ACC112 (cell line): ENCODE data around the gene YIPF3.
"Not testable (repeated sequence)": the region's sequence is repeated elsewhere in the genome, so short reads cannot be mapped to it uniquely, and the experiment has no call there.

Source experiments
- H2AFZ ChIP-seq: fragments of 200-600 bp; sonication (generic); one replicate; pipeline ENCODE4 v1.6.0; 2017; ENCODE audit warnings: antibody characterized with exemption, low read length; ENCODE audit not compliant: unreplicated experiment
- H3K27ac ChIP-seq: fragments of 200-600 bp; sonication (generic); 2 replicates; pipeline ENCODE4 v1.5.1; 2014; ENCODE audit warnings: low read depth, mild to moderate bottlenecking, antibody characterized with exemption, low read length, moderate library complexity
- H3K27me3 ChIP-seq: fragments of 200-600 bp; sonication (generic); 2 replicates; pipeline ENCODE4 v1.6.1; 2014; ENCODE audit warnings: mild to moderate bottlenecking, antibody characterized with exemption, low read length, moderate library complexity, mixed read lengths; ENCODE audit not compliant: insufficient read depth
- H3K36me3 ChIP-seq: fragments of 200-600 bp; sonication (generic); 2 replicates; pipeline ENCODE4 v1.6.1; 2016; ENCODE audit warnings: mild to moderate bottlenecking, antibody characterized with exemption, low read length, moderate library complexity, mixed read lengths; ENCODE audit not compliant: insufficient read depth
- H3K4me1 ChIP-seq: fragments of 200-600 bp; sonication (generic); one replicate; pipeline ENCODE4 v1.6.1; 2016; ENCODE audit warnings: low read length, mixed read lengths; ENCODE audit not compliant: insufficient read depth, unreplicated experiment, control insufficient read depth
- H3K4me3 ChIP-seq: fragments of 200-600 bp; sonication (generic); 2 replicates; pipeline ENCODE4 v1.5.1; 2014; ENCODE audit warnings: mild to moderate bottlenecking, low read depth, low read length
- H3K79me2 ChIP-seq: fragments of 200-600 bp; sonication (generic); one replicate; pipeline ENCODE4 v1.6.0; 2016; ENCODE audit warnings: low read length; ENCODE audit not compliant: control insufficient read depth, unreplicated experiment, insufficient read depth

The YIPF3 gene

GRCh38 chr6:43516697-43517504 lies at the start of gene YIPF3, which contains the start of gene POLR1C:
YIPF3 (minus strand) TSS chr6:43516926; CDS start chr6:43516807, 119 bp downstream.
POLR1C (plus strand) TSS chr6:43517089; CDS start chr6:43517110, 21 bp downstream.
- H3K79me2 ChIP-seq = peaks cover 55% of the 10 kb centered on the region
- H3K27me3 ChIP-seq = no peaks in the 10 kb centered on the region
- H3K4me3 ChIP-seq = peak within 1 kb of the TSS; percentile 91
- H2AFZ ChIP-seq = peak within 1 kb of the TSS; percentile 90
- H3K36me3 ChIP-seq = peaks cover 36% of the 10 kb centered on the region
- peak within 1 kb of the TSS; percentile 63 for H3K27ac ChIP-seq
- H3K4me1 ChIP-seq = peaks cover 28% of the 10 kb centered on the region

- Histone ChIP-seq H3K27me3 (no peaks in the 10 kb centered on the region), H3K4me1 (no peaks in the 10 kb centered on the region), H3K4me3 (no peak overlapping the region), H3K27ac (no peak overlapping the region), H2AFZ (no peak overlapping the region), H3K79me2 (no peaks in the 10 kb centered on the region), H3K36me3 (peaks cover 55% of the 10 kb centered on the region)
Measured at GRCh38 chr6:43559328-43559727, 42.6 kb upstream of the YIPF3 start.

- not testable (repeated sequence) for H3K4me1 ChIP-seq, H3K4me3 ChIP-seq, H3K27ac ChIP-seq, H3K27me3 ChIP-seq, H2AFZ ChIP-seq, H3K79me2 ChIP-seq
- H3K36me3 ChIP-seq = peaks cover 51% of the 10 kb centered on the region
Measured at GRCh38 chr6:43557620-43558019, 40.9 kb upstream of the YIPF3 start.

- H3K27me3 ChIP-seq = no peaks in the 10 kb centered on the region
- no peak overlapping the region for H2AFZ ChIP-seq
- H3K4me1 ChIP-seq = no peaks in the 10 kb centered on the region
- H3K27ac ChIP-seq = no peak overlapping the region
- peaks cover 39% of the 10 kb centered on the region for H3K36me3 ChIP-seq
- H3K79me2 ChIP-seq = no peaks in the 10 kb centered on the region
- H3K4me3 ChIP-seq = no peak overlapping the region
Measured at GRCh38 chr6:43547222-43547621, 30.5 kb upstream of the YIPF3 start.

- Histone ChIP-seq H2AFZ (no peak overlapping the region), H3K4me3 (no peak overlapping the region), H3K79me2 (no peaks in the 10 kb centered on the region), H3K27ac (no peak overlapping the region), H3K27me3 (no peaks in the 10 kb centered on the region), H3K4me1 (no peaks in the 10 kb centered on the region), H3K36me3 (peaks cover 34% of the 10 kb centered on the region)
Measured at GRCh38 chr6:43544461-43544860, 27.7 kb upstream of the YIPF3 start.

- Histone ChIP-seq H3K27ac (no peak overlapping the region), H3K79me2 (no peaks in the 10 kb centered on the region), H2AFZ (no peak overlapping the region), H3K4me1 (no peaks in the 10 kb centered on the region), H3K4me3 (no peak overlapping the region), H3K27me3 (no peaks in the 10 kb centered on the region), H3K36me3 (peaks cover 18% of the 10 kb centered on the region; the same call in 1 of the 2 replicates)
Measured at GRCh38 chr6:43541774-43542471, 25.2 kb upstream of the YIPF3 start.

GRCh38 chr6:43540507-43540906 lies 23.8 kb upstream of the YIPF3 start:
- Histone ChIP-seq H3K27ac (no peak overlapping the region), H3K36me3 (peaks cover 18% of the 10 kb centered on the region; the same call in 1 of the 2 replicates), H3K79me2 (no peaks in the 10 kb centered on the region), H2AFZ (no peak overlapping the region), H3K4me1 (no peaks in the 10 kb centered on the region), H3K4me3 (no peak overlapping the region), H3K27me3 (no peaks in the 10 kb centered on the region)

GRCh38 chr6:43539409-43539808 lies 22.7 kb upstream of the YIPF3 start:
- H3K4me3 ChIP-seq, H2AFZ ChIP-seq, H3K27me3 ChIP-seq, H3K27ac ChIP-seq, H3K4me1 ChIP-seq, H3K79me2 ChIP-seq: not testable (repeated sequence)
- peaks cover 18% of the 10 kb centered on the region; the same call in 1 of the 2 replicates for H3K36me3 ChIP-seq

GRCh38 chr6:43538986-43539385 lies 22.3 kb upstream of the YIPF3 start:
- H3K27me3 ChIP-seq, H3K4me1 ChIP-seq, H3K79me2 ChIP-seq, H3K27ac ChIP-seq, H3K4me3 ChIP-seq, H2AFZ ChIP-seq: not testable (repeated sequence)
- peaks cover 18% of the 10 kb centered on the region; the same call in 1 of the 2 replicates for H3K36me3 ChIP-seq

- H3K36me3 ChIP-seq = peaks cover 27% of the 10 kb centered on the region
Measured at GRCh38 chr6:43532201-43532600, 15.5 kb upstream of the YIPF3 start.

More at GRCh38 chr6:43532201-43532600, 15.5 kb upstream of the YIPF3 start:
- Histone ChIP-seq H2AFZ (no peak overlapping the region), H3K27me3 (no peaks in the 10 kb centered on the region), H3K4me3 (no peak overlapping the region), H3K79me2 (no peaks in the 10 kb centered on the region), H3K4me1 (no peaks in the 10 kb centered on the region), H3K27ac (no peak overlapping the region)
